HG02981 (cell line): Measurements from ENCODE around the gene ULK3.

Experiments
- ATAC-seq: cut with Tn5 transposase; IDR thresholded peaks from one replicate; pipeline ENCODE4 v1.9.1; 2021; ENCODE audit warnings: mild to moderate bottlenecking, moderate library complexity; ENCODE audit not compliant: unreplicated experiment

Gene ULK3

GRCh38 chr15:74824976-74825375 lies 18.0 kb downstream of the ULK3 start:
- no peak for ATAC-seq

DNA sequence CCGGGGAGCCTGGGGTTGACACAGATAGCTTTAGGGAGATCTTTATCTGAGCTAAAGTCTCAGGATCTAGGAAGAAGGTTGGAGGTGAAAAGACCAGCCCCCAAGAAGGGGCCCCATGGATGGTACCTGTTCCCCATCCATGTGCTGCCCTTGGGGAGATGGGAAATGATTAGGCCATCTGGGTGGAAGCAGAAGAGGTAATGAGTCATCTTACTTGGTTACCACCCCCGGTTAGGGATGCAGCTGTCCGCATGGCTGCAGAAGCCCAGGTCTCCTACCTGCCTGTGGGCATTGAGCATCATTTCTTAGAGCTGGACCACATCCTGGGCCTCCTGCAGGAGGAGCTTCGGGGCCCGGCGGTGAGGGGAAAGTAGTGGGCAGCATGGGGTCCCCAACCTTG lies 19.6 kb downstream of the ULK3 start:
- no peak for ATAC-seq

DNA sequence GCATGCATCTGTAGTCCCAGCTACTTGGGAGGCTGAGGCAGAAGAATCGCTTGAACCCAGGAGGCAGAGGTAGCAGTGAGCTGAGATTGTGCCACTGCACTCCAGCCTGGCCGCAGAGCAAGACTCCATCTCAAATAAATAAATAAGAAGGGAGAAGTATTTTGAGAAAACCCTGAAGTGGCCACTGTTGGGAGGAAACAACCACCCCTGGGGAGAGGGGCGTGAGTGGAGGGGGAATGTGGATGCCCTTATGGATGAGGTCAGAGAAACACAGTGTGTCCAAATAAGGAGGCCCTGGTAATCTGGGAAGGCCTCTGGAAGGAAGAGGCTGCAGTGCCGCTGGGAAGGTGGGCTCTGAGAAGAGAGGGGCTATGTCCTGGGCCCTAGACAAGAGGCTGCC lies 20.7 kb downstream of the ULK3 start:
- no peak for ATAC-seq

- no peak for ATAC-seq
Measured at GRCh38 chr15:74821790-74822158, 21.2 kb downstream of the ULK3 start.

- peak; percentile 70 for ATAC-seq
Measured at GRCh38 chr15:74821091-74821789, 21.7 kb downstream of the ULK3 start.

DNA sequence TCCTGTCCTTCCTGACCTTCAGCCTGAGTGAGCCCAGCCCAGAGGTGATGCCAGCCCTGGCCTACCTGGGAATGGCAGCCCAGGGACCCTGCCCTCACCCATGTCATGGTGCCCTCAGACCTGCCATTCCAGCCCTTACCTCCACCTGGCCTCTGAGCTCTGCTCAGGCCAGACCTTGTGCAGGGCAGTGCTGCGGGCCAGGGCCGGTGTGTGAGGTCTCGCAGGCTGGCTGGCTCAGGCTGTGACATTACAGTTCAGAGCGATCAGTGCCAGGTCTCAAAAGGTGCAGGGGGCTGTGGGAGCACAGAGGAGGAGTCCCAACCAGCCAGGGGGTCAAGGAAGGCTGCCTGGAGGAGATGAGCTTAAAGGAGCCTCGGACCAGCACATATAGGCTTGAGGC lies 22.9 kb downstream of the ULK3 start:
- no peak for ATAC-seq

- no peak for ATAC-seq
Measured at GRCh38 chr15:74817370-74817737, 25.6 kb downstream of the ULK3 start.

DNA sequence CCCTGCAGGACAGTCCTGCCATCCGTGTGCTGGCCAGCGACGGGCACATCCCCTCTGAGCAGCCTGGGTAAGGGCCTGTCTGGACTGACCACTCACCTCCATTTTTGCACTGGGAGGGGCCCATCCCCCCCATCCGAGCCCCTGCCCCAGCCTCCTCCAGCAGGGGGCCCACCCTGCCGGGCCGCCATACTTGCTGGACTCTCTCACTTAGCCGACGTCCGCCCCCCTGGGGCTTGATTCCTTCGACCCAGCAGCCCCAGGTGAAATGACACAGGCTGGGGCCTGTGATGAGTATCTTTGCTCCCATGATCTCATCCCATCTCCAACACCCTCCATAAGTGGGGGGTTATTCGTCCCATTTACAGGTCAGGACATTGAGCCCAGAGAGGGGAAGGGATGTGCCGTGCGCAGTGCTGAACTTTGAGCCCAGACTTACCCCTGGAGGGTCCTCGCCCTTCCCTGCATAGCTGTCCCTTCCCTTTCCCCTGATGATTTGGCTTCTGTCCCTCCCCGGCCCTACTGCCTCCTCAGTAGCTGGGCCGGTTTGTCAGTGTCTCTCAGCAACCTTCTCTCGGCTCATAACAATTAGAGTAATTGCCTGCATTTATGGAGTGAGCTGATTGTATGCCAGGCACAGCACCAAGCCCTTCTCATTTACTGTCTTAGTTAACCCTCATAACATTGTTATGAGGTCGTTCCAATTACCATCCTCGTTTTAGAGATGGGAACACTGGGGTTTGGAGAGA lies 26.2 kb downstream of the ULK3 start:
- ATAC-seq = no peak

GRCh38 chr15:74815961-74816360 lies 27.0 kb downstream of the ULK3 start:
- ATAC-seq = no peak

- ATAC-seq = no peak
Measured at GRCh38 chr15:74815121-74815934, 27.6 kb downstream of the ULK3 start.

DNA sequence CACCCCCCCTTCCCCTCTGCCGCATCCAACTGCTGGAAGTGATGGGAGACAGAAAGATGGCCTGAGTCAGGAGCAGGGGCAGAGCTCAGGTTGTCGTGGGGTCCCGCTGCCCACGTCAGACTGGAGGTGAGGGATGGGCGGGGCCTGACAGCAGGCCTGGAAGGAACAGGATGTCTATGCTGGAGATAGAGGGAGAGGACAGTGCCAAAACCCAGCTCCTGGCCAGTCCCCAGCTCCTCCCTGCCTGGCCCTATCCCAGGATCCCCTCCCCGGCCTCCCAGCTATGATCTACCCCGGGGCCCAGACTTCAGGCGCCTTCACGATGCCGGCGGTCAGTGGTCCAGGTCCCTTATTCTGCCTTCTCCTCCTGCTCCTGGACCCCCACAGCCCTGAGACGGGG lies 30.4 kb downstream of the ULK3 start, which contains the start of gene LMAN1L:
Gene LMAN1L, plus strand, starts transcription at position 303 of the 400 bp plus-strand sequence. Its CDS starts 20 bp downstream, at position 323.
- no peak for ATAC-seq

DNA sequence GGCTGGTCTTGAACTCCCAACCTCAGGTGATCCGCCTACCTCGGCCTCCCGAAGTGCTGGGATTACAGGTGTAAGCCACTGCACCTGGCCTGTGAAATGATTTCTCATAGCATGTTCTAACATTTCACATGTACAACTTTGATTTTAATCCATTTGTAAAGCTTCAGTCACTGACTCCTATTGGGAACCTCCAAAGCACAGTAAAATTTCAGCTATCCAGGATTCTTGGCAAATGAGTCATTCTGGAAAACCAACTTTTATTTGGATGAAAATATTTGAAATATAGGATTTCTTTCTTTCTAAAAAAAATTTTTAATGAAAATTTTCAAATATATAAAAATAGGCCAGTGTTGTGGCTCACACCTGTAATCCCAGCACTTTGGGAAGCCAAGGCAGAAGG lies 33.0 kb downstream of the ULK3 start:
- ATAC-seq = no peak

DNA sequence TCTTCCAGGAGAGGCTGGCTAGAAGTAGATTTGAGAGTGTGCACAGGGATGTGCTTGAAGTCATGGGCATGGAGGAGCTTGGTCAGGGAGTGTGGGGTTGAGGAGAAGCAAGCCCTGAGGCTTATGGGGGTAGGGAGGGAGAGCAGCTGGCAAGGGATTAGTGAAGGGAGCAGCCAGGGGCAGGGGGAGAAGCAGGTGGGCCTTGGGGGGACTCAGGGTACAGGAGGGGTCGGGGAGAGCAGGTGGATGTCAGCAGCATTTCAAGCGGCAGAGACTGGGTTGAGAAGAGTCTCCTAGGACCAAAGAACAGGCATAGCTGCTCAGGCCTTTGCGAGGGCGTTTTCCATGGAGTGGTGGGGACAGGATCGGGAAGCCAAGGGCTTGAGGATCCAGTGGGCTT lies 33.7 kb downstream of the ULK3 start:
- no peak for ATAC-seq

DNA sequence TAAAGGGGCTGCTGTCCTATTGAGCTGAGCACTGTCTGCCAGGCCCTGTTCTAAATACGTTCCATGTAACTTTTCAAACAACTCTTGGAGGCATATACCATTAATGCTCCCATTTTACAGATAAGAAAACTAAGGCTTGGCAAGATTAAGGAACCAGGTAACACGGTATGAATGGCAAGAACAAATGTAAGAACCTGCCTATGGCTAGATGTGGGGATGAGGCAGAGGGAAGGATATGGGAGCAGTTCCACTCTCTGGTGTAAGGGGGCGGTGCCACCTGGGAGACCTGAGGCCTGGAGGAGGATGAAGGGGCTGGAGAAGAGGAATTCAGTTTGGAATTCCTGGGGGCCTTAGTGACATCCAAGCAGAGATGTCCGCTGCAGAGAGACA lies 34.1 kb downstream of the ULK3 start:
- no peak for ATAC-seq

DNA sequence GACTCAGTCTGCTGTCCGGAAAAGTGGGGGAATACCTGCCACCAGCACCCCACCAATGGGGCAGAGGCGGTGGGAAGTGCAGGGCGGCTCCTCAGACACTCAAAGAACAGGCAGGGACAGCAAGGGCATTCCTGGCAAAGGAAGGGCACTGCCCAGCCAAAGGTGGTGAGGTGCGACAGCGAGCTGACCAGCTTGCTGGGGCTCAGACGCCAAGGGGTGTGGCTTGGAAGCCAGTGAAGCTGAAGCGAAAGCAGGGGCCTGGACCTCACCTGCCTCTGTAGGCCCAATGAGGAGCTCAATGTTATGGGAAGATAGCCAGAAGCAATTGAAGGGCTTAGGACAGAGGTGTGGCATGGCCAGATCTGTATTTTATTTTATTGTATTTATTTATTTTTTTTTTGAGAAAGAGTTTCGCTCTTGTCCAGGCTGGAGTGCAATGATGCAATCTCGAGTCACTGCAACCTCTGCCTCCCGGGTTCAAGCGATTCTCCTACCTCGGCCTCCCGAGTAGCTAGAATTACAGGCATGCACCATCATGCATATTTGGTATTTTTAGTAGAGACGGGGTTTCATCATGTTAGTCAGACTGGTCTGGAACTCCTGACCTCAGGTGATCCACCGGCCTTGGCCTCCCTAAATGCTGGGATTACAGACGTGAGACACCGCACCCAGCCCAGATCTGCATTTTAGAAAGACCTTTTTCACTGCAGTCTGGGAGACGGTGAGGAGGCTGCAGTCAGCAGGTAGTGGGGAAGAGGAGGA lies 34.7 kb downstream of the ULK3 start:
- ATAC-seq = no peak

DNA sequence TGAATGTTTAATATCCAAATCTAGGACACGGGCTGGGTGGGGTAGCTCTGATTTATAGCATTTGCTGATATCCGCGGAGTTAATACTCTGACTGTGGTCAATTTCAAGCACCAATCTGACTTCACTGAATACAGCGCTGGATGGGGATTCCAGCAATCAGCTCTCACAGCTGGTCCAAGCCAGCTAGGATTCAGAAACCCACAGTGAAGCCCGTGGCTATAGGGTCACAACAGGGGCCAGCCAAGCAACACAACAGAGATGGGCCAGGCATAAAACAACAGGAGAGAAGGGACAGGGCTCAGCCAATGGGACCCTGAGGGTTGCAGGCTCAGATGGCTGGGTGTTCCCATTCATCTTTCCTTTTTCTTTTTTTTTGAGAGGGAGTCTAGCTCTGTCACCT lies 35.7 kb downstream of the ULK3 start:
- no peak for ATAC-seq

- no peak for ATAC-seq
Measured at GRCh38 chr15:74804935-74805334, 38.0 kb downstream of the ULK3 start.

GRCh38 chr15:74802862-74803447 lies 40.0 kb downstream of the ULK3 start:
- ATAC-seq = no peak

GRCh38 chr15:74802290-74802689 lies 40.7 kb downstream of the ULK3 start:
- ATAC-seq = no peak

GRCh38 chr15:74801311-74801997 lies 41.5 kb downstream of the ULK3 start:
- no peak for ATAC-seq
